Measurements from ENCODE around the gene NIBAN1.

The NIBAN1 gene

GRCh38 chr1:184970691-184971161 lies 3.6 kb downstream of the NIBAN1 start:
- no peak overlapping the region for H3K4me3 ChIP-seq (ENCODE audit: low read depth, low read length)
- H3K27me3 ChIP-seq: peaks cover 48% of the 10 kb centered on the region
- H3K4me1 ChIP-seq: no peaks in the 10 kb centered on the region
- no peaks in the 10 kb centered on the region for H3K36me3 ChIP-seq
- TF ChIP-seq, protein P1, sequence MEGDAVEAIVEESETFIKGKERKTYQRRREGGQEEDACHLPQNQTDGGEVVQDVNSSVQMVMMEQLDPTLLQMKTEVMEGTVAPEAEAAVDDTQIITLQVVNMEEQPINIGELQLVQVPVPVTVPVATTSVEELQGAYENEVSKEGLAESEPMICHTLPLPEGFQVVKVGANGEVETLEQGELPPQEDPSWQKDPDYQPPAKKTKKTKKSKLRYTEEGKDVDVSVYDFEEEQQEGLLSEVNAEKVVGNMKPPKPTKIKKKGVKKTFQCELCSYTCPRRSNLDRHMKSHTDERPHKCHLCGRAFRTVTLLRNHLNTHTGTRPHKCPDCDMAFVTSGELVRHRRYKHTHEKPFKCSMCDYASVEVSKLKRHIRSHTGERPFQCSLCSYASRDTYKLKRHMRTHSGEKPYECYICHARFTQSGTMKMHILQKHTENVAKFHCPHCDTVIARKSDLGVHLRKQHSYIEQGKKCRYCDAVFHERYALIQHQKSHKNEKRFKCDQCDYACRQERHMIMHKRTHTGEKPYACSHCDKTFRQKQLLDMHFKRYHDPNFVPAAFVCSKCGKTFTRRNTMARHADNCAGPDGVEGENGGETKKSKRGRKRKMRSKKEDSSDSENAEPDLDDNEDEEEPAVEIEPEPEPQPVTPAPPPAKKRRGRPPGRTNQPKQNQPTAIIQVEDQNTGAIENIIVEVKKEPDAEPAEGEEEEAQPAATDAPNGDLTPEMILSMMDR (IDR thresholded peaks at IDR 0.05; ENCODE audit: low read depth, low read length): no peak
- H3K9me3 ChIP-seq: no peaks in the 10 kb centered on the region
- no peak for DNase-seq

DNA sequence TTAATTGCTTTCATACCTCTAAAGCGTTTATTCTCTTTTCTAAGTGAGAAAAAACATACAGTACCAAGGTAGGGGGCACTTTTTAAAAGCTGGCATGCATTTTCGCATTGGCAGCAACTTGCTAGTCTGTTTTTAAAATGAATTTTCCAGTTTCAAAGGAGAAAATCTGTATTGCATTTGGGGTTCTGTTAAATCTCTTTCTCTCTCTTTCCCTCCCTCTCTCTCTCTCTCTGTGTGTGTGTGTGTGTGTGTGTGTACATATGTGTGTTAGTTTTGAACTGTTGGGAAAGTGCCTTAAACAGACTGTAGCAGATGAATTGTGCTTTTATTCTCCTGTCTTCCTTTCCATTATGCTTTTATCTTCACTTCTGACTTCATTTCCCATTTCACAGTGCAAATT lies 7.3 kb downstream of the NIBAN1 start:
- H3K4me1 ChIP-seq: no peaks in the 10 kb centered on the region
- H3K9me3 ChIP-seq: no peaks in the 10 kb centered on the region
- peaks cover 10% of the 10 kb centered on the region for H3K27me3 ChIP-seq
- TF ChIP-seq, protein P1 (IDR thresholded peaks at IDR 0.05; ENCODE audit: low read depth, low read length): no peak
- no peak for DNase-seq
- H3K36me3 ChIP-seq: no peaks in the 10 kb centered on the region
- no peak overlapping the region for H3K4me3 ChIP-seq (ENCODE audit: low read depth, low read length)

- TF ChIP-seq, protein P1 (IDR thresholded peaks at IDR 0.05; ENCODE audit: low read depth, low read length): no peak
- H3K9me3 ChIP-seq: no peaks in the 10 kb centered on the region
- DNase-seq: no peak
Measured at GRCh38 chr1:184965944-184966860, 8.1 kb downstream of the NIBAN1 start.

DNA sequence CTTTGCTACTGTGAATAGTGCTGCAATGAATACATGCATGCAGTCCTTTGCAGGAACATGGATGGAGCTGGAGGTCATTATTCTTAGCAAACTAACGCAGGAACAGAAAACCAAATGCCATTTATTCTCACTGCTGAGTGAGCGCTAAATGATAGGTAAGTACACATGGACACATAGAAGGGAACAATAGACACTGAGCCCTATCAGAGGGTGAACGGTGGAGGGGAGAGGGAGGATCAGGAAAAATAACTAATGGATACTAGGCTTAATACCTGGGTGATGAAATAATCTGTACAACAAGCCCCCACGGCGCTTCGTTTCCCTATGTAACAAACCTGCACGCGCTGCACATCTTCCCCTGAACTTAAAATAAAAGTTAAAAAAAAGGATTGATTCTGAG lies 8.9 kb downstream of the NIBAN1 start:
- Histone ChIP-seq H3K36me3 (no peaks in the 10 kb centered on the region), H3K27me3 (no peaks in the 10 kb centered on the region; the same call in 1 of the 2 replicates), H3K4me3 (ENCODE audit: low read depth, low read length) (no peak overlapping the region), H3K9me3 (no peaks in the 10 kb centered on the region), H3K4me1 (no peaks in the 10 kb centered on the region)
- no peak for DNase-seq
- TF ChIP-seq, protein P1 (IDR thresholded peaks at IDR 0.05; ENCODE audit: low read depth, low read length): no peak

More at GRCh38 chr1:184965944-184966860, 8.1 kb downstream of the NIBAN1 start:
- H3K4me1 ChIP-seq: no peaks in the 10 kb centered on the region
- no peak overlapping the region for H3K4me3 ChIP-seq (ENCODE audit: low read depth, low read length)
- peaks cover 3% of the 10 kb centered on the region; the same call in 1 of the 2 replicates for H3K27me3 ChIP-seq
- H3K36me3 ChIP-seq: no peaks in the 10 kb centered on the region

DNA sequence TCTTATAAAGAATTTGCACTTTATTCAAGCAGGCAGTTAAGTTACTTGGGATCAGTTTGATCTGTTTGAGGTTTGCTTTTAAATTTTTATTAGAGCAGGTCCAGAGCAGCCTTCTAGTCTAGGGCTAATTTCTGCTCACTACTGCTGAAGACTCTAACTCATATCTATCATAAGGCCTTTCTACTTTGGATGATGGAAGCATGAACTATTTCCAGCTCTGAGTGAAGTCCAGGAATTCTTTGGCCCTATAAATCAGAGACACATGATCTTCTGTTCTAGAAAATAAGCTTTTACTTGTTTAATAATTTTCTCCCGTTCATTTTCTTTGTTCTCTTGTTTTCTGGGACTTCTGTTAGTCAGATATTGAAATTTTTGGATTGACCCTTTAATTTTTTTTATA lies 14.7 kb downstream of the NIBAN1 start:
- 0 out of 2 replicates have a peak, but pooled peaks cover 3% of the 10 kb centered on the region for H3K27me3 ChIP-seq
- H3K36me3 ChIP-seq: no peaks in the 10 kb centered on the region
- TF ChIP-seq, protein P1 (IDR thresholded peaks at IDR 0.05; ENCODE audit: low read depth, low read length): no peak
- no peak for DNase-seq
- H3K4me1 ChIP-seq: no peaks in the 10 kb centered on the region
- H3K9me3 ChIP-seq: no peaks in the 10 kb centered on the region
- no peak overlapping the region for H3K4me3 ChIP-seq (ENCODE audit: low read depth, low read length)
